HG03571 (cell line): ENCODE results near the gene GPHB5.
"Not testable (repeated sequence)": the region's sequence is repeated elsewhere in the genome, so short reads cannot be mapped to it uniquely, and the experiment has no call there.

Experiments used
- ATAC-seq: cut with Tn5 transposase; IDR thresholded peaks from one replicate; pipeline ENCODE4 v1.9.1; 2021; ENCODE audit not compliant: unreplicated experiment

The GPHB5 gene

DNA sequence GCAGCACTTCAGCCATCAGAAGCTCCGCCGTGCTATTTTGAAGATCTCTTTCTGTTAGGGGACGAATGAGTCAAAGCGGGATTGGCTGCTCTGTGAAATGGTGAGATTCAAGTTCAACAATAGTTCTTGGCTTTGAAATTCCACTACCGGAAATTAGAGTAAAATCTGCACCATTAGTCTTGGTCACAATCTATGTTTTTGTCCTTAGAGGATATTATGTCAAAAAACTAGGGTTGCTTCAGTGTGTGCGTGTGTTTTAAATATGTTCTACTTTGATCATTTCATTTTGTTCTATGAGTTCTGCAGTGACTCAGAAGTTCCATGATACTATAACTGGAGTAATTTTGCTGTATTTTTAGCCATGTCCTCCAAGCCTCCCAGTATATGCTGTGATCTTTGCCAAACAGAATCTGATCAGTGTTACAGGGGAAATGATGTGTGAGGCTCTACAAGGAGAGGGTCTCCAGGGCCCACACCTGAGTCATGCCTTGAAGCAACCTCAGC lies 22.6 kb downstream of the GPHB5 start:
- ATAC-seq = no peak

DNA sequence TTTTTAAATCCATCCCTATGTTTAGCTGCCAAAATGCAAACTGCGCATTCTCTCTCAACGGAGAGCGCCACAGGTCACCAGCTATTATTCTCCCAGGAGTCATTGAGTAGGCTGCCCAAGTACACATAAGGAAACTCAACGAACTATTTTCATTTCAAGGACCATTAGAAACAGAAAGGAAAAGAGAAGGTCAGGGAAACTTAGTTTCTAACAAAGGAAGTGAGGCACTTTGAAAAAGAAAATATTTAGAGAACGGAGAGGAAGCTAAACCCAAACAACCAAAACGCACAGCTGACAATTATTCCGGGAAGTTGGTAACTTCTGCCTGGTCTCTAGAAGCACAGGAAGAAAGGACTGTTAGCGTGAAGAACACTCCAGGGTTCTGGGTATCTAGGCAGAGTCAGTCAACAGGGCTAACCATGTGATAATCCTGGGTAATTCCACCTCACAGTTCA lies 23.5 kb downstream of the GPHB5 start:
- peak; percentile 58 for ATAC-seq

GRCh38 chr14:63292805-63293204 lies 25.9 kb downstream of the GPHB5 start:
- ATAC-seq = no peak

GRCh38 chr14:63290741-63291430 lies 27.8 kb downstream of the GPHB5 start:
- no peak for ATAC-seq

DNA sequence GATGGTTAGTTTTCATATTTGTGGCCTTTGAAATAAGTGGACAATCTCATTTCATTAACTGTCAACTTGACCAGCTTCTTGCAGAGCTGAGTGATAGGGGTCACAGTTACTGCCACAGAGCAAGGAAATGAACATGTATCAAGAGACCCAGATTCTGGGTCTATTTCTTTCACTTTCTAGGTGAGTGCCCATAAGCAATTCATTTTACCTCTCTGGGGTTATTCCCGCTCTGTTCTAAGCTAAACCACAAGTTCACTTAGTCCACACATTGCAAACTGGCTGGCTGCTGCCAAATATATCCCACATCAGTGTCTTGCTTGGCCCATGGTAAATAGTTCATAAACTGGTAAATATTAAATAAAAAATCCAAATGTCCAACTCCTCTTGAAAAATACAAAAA lies 29.9 kb downstream of the GPHB5 start:
- ATAC-seq = no peak

GRCh38 chr14:63287666-63288483 lies 30.9 kb downstream of the GPHB5 start:
- no peak for ATAC-seq

DNA sequence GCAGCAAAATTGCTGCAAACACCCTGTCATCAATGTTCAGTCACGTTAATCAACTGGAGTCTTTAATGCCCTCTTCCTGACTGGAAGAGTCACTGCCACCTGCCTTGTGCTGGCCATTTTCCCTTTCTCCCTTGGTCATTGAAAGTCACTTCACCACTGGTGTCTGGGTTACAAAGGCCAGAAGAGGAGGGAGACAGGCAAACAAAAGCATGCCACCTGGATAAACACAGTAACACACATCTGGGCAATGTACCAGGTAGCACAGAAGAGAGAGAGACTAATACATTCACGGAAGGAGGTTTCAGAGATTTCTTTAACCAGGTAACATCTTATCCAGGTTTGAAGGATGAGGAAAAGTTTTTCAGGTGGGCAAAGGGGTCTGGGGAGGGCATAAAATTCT lies 32.7 kb downstream of the GPHB5 start:
- no peak for ATAC-seq

DNA sequence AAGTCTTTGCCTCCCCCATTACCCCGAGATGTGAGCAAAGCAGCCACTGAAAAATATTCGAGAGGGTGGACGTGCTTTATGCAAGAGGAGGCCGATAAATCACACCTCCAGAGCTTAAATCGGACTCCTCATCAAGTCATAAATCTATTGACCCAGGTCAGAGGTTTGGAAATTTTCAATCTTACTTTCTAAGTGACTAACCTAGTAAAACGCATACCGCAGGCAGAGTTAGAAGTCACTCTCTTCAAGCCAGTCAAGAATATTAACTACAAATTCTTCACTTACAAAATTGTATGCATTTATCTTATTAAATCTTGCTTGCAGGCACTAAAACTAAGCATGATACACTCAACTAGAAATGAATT lies 34.9 kb downstream of the GPHB5 start:
- no peak for ATAC-seq

- no peak for ATAC-seq
Observed at GRCh38 chr14:63282997-63283883, 35.5 kb downstream of the GPHB5 start.

- ATAC-seq = not testable (repeated sequence)
Observed at GRCh38 chr14:63279933-63280332, 38.8 kb downstream of the GPHB5 start.

DNA sequence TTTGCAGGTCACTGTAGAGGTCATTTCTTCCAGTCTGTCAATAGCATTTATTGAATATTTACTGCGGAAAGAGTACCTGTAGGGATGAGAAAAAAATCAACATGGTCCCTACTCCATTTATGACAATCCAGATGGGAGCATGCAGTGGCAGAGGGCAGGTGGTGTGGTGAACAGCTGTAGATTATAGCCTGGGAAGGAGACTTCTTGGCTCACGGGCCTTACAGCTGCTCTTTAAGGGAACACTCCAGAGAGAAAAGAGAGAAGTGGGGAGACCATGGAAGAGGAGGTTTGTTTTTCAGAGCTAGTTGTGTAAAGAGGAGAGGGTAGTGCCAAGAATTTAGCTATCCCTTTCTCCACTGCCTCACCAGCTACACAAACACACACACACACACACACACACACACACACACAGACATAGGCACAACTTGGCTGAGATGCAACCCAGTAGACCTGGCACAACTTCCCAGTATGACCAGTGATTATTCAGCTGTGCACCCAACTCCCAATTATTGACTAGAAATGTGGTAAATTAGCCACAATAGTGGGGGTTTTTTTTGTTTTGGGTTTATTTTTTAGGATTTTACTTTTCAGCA lies 41.0 kb downstream of the GPHB5 start:
- no peak for ATAC-seq

GRCh38 chr14:63276492-63277342 lies 42.0 kb downstream of the GPHB5 start:
- ATAC-seq = no peak

DNA sequence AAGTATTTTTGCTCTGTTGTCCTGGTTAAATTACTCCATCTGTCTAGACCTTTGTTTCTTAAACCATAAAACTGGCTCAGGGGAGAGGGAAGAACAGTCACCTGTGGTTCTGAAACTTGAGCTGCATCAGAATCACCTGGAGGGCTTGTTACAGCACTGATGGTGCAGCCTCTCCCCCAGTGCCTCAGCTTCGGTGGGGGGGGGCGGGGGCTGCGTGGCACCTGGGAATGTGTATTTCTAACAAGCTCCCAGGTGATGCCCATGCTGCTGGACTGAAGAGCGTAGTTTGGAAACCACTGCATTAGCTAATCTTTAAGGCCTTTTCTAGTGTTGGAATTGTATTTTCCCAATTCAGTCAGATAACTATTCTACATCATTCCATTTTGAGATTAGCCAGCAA lies 42.7 kb downstream of the GPHB5 start:
- no peak for ATAC-seq

GRCh38 chr14:63275611-63276010 lies 43.1 kb downstream of the GPHB5 start:
- no peak for ATAC-seq

DNA sequence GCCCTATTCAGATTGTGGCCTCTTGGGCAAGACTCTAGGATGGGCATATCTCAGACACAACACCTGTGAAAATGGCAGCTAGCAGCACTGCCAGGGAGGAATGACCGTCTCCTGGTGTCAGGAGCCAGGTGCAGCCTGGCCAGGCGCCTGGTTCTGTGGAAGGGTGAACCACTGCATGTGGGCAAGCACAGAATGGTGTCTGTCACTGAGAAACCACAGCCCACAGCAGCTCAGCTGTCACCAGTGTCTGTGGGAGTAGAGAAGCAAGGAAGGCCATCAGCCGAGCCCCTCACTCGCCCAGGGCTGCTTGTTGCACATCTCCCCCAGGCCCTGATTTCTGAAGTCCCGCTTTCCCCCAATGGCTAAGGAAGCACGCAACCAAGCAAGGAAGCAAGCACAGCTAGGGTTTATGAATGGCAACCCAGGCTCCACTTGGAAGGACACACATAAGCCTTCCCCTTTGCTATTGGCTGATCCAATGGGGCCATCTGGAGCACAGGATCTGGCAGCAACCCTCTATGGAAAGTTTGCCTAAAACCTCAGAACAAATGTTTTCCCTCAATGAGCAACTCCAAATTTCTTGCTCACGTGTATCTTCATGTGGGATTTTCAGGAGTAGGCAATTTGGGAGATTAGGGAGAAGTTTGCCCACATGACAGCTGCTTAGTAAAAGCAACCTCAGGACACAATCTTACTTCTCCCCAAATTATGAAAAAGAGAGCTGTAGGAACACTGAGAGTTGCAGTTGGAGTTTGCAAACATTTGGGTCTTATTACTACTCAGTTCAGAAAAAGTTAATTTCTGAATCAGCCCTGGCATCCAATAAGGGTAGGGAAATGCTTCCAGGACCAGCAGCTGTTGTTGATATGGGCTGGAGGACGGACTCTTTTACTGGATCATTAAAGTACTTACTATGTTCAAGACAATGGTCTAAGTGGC lies 44.7 kb downstream of the GPHB5 start:
- ATAC-seq = no peak

- ATAC-seq = no peak
Observed at GRCh38 chr14:63273129-63273528, 45.6 kb downstream of the GPHB5 start.

DNA sequence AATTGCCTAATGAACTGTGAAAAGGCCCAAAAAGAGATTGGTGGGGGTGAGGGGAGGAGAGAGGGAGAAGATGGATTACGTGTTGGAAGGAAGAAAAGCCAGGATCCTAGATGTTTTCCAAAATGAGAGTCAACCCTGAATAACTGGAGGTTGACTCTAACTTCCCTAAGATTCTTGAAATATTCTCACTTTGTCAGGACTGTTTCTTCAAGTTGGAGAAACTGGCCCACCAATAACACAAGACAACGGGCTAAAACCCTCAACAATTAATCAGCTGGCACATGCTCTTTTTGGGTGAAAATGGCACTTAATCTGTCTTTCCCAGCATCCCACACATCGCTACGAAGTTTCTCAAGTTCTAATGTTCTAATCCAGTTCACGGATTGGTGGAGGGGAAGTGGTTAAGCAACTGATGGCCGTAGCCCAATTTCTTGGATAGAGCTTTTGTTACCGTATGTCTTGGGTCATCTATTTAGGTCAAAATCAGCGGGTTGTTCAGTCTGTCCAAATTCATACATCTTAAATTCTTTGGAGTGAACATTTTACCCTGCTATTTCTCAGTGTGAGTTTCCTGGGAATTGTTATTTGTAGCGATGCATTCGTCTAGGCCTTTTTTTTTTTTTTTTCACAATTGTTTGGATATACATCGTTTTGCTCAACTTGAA lies 49.0 kb downstream of the GPHB5 start:
- no peak for ATAC-seq

DNA sequence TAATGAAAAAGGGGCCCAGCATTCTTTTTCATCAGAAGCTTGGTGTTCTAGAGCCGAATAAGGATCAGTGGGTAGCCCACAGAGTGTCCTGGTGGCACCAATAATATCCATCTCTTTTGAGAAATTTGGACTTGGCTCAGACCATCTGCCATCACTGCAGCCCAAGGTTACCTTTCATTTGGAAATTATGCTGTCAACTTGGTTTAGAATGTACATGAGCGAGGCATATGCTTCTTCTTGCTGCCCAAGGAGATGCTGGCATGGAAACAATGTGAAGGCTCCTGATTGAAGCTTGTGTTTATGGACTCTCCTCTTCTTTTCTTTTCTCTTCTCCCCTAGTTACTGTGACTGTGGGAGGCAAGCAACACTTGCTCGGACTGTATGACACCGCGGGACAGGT lies 50.0 kb downstream of the GPHB5 start:
- ATAC-seq = no peak
